HK-2 (cell line): ENCODE measurements around the gene TNFRSF6B.
"Not testable (repeated sequence)": the region's sequence is repeated elsewhere in the genome, so short reads cannot be mapped to it uniquely, and the experiment has no call there.

Experiments used
- DNase-seq: peaks from one replicate; pipeline ENCODE4 v3.0.0-alpha.2; 2018; ENCODE audit not compliant: unreplicated experiment

TNFRSF6B gene

GRCh38 chr20:63708301-63709148 lies 12.1 kb downstream of the TNFRSF6B start:
- DNase-seq, result no peak

GRCh38 chr20:63709149-63709527 lies 12.7 kb downstream of the TNFRSF6B start:
- no peak for DNase-seq

GRCh38 chr20:63711085-63711645 lies 14.7 kb downstream of the TNFRSF6B start:
- DNase-seq, result no peak

- DNase-seq, result no peak
These were observed 15.7 kb downstream of the TNFRSF6B start for GRCh38 chr20:63712191-63712590.

- DNase-seq, result no peak
These were observed 18.4 kb downstream of the TNFRSF6B start for GRCh38 chr20:63714858-63715257.

- DNase-seq, result no peak
These were observed 22.5 kb downstream of the TNFRSF6B start for GRCh38 chr20:63718996-63719395.

- not testable (repeated sequence) for DNase-seq
These were observed 26.6 kb downstream of the TNFRSF6B start for GRCh38 chr20:63722967-63723622.

- not testable (repeated sequence) for DNase-seq
These were observed 33.8 kb downstream of the TNFRSF6B start for GRCh38 chr20:63730189-63730733.

- DNase-seq, result no peak
These were observed 35.0 kb downstream of the TNFRSF6B start for GRCh38 chr20:63731410-63731809.

- DNase-seq, result no peak
These were observed 36.0 kb downstream of the TNFRSF6B start for GRCh38 chr20:63732118-63733095.

- no peak for DNase-seq
These were observed 36.7 kb downstream of the TNFRSF6B start for GRCh38 chr20:63733117-63733516.

GRCh38 chr20:63733579-63734081 lies 37.2 kb downstream of the TNFRSF6B start:
- DNase-seq, result no peak

- no peak for DNase-seq
These were observed 37.9 kb downstream of the TNFRSF6B start for GRCh38 chr20:63734111-63734945.

- DNase-seq, result no peak
These were observed 38.8 kb downstream of the TNFRSF6B start for GRCh38 chr20:63734946-63735858.

GRCh38 chr20:63735859-63736718 lies 39.6 kb downstream of the TNFRSF6B start, which contains the start of gene LIME1:
Gene LIME1, plus strand, starts transcription at chr20:63736664. Its CDS starts 886 bp downstream, at chr20:63737550.
- DNase-seq, result no peak

- DNase-seq, result no peak
These were observed 40.6 kb downstream of the TNFRSF6B start for GRCh38 chr20:63736893-63737694.

GRCh38 chr20:63737695-63737944 lies 41.2 kb downstream of the TNFRSF6B start:
- DNase-seq, result no peak
